ENCODE data around the gene TNPO1. TPM values are rescaled to one million over a fixed set of nuclear protein-coding genes. Genes with fewer than 3 reads are reported as not detected.

Gene TNPO1
- total and polyA plus RNA-seq, 9 of the 15 experiments (the other 6 are each of a cell fraction or from before 2014, with no cell fraction given): 20.8 to 176 (median 97.9) TPM

GRCh38 chr5:72818866-72819534 is 2.5 kb downstream of the TNPO1 start (continued):
- TF ChIP-seq CREM (IDR thresholded peaks at IDR 0.05; ENCODE audit: low read depth): peak; percentile 64
- TF ChIP-seq NR2C2 (CRISPR knock-in tag; IDR thresholded peaks at IDR 0.05): peak; percentile 74
- peak; percentile 95 for TF ChIP-seq NR2C2 (tag; IDR thresholded peaks at IDR 0.05)

- ChIA-PET POLR2A (no interaction called here), CTCF (ENCODE audit: low intra/inter-chr PET ratio) (interaction anchor here (0.7 kb wide), 1 partner anchor 298 kb away, joined by 4 read pairs; no protein-coding TSS in a partner anchor)
- peaks cover 8 to 9% of the 10 kb centered on the region in 2 experiments; a peak in 4 of 5 replicates for H3K4me1 ChIP-seq (replicated peaks in 1 of 2; ENCODE audit: control insufficient read depth in 2 of 2, insufficient read depth in 2 of 2, low read length in 2 of 2)
- H2AFZ ChIP-seq (ENCODE audit: low read depth, low read length): peak overlapping the region; percentile 36
- H3K36me3 ChIP-seq (ENCODE audit: control insufficient read depth, insufficient read depth, low read length): no peaks in the 10 kb centered on the region
- in situ Hi-C loops (cut with MboI): no loop called here
- no peak for FAIRE-seq
- TF ChIP-seq MAFK (IDR thresholded peaks at IDR 0.05; ENCODE audit: low read length) (no peak), PRDM10 (IDR thresholded peaks at IDR 0.05; ENCODE audit: partially characterized antibody) (peak; percentile 59)
- H3K9me1 ChIP-seq (ENCODE audit: control insufficient read depth, insufficient read depth, low read length): no peaks in the 10 kb centered on the region
- no peak overlapping the region for H3K9ac ChIP-seq (ENCODE audit: insufficient read depth in 1 of 2, low read depth in 2 of 2, low read length in 2 of 2)
- no peaks in the 10 kb centered on the region for H3K9me3 ChIP-seq (replicated peaks; ENCODE audit: control insufficient read depth, insufficient read depth, low read depth, low read length)
- DNase-seq (ENCODE audit: extremely low read depth in 1 of 4, low spot score in 3 of 4): no peak
- H3K4me3 ChIP-seq: no peak overlapping the region
- no peak for ATAC-seq
- H4K20me1 ChIP-seq (replicated peaks; ENCODE audit: control insufficient read depth, insufficient read depth, low read length): no peaks in the 10 kb centered on the region
- no TSS peak for BruUV-seq (replicated peaks)
- peaks cover 27% of the 10 kb centered on the region; the same call in 2 of the 3 replicates for H3K79me2 ChIP-seq (ENCODE audit: control insufficient read depth, insufficient read depth, low read length)
- no peak overlapping the region for H3K27ac ChIP-seq (ENCODE audit: extremely low read depth, low read depth, low read length)
- 36% methylated on average over 2 of the region's 2 CpGs for WGBS (ENCODE audit: insufficient coverage, low coverage, missing lambda C conversion rate)
- H3K27me3 ChIP-seq (ENCODE audit: control insufficient read depth in 2 of 2, insufficient read depth in 2 of 2, low read length in 2 of 2): no peaks in the 10 kb centered on the region
- no peak overlapping the region for H3K4me2 ChIP-seq (ENCODE audit: insufficient read depth, low read length)
- intact Hi-C loops (cut with micrococcal nuclease): no loop called here
Measured at GRCh38 chr5:72821776-72822175, 5.3 kb downstream of the TNPO1 start.
